Esophagus squamous epithelium (tissue), 4 donors: ENCODE measurements around the gene MRPL53.

Experiments used
- POLR2A ChIP-seq, 4 donors: fragments of 450-650 bp; IDR thresholded peaks; one replicate each; pipeline ENCODE4 v1.6.1; 2017; ENCODE audit warnings: antibody characterized with exemption in 4 of 4, mild to moderate bottlenecking in 4 of 4, moderate library complexity in 3 of 4
- TF ChIP-seq, protein P1 (sequence below), 6 experiments: fragments of 450-650 bp in 4 of 6; fragments of 200-600 bp in 2 of 6; sonication (generic) in 2 of 6; IDR thresholded peaks; one replicate each; pipeline ENCODE4 v1.5.1; 2016 to 2019; ENCODE audit warnings: antibody characterized with exemption in 6 of 6, mild to moderate bottlenecking in 4 of 6, moderate library complexity in 4 of 6

DNA sequence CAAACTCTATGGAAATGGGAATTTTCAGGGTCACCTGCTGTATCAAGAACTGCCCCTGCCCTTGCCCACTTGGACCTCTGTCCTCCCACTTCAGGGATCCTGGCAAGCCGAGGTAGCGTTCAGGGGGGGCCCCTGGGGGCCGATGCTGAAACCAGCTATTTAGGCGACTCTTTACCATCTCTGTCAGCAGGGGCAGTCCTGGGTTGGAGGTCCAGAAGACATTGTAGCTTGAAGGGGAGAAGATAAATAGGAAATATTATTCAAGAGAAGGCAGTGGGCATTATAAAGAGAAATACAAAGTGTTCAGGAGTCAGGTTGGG lies 9.7 kb downstream of the MRPL53 start:
- TF ChIP-seq, protein P1, sequence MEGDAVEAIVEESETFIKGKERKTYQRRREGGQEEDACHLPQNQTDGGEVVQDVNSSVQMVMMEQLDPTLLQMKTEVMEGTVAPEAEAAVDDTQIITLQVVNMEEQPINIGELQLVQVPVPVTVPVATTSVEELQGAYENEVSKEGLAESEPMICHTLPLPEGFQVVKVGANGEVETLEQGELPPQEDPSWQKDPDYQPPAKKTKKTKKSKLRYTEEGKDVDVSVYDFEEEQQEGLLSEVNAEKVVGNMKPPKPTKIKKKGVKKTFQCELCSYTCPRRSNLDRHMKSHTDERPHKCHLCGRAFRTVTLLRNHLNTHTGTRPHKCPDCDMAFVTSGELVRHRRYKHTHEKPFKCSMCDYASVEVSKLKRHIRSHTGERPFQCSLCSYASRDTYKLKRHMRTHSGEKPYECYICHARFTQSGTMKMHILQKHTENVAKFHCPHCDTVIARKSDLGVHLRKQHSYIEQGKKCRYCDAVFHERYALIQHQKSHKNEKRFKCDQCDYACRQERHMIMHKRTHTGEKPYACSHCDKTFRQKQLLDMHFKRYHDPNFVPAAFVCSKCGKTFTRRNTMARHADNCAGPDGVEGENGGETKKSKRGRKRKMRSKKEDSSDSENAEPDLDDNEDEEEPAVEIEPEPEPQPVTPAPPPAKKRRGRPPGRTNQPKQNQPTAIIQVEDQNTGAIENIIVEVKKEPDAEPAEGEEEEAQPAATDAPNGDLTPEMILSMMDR (IDR thresholded peaks at IDR 0.05), result no peak
- TF ChIP-seq POLR2A (IDR thresholded peaks at IDR 0.05), result no peak
